Measurements from ENCODE around the gene LUC7L3. TPM values are rescaled to one million over a fixed set of nuclear protein-coding genes. Genes with fewer than 3 reads are reported as not detected.

Gene LUC7L3
- total and polyA plus RNA-seq, 12 donors: 33.7 to 188 (median 46.8) TPM

- Histone ChIP-seq H3K36me3 (peaks cover 0 to 43% (median 35%) of the 10 kb centered on the region in 9 donors), H3K9me3 (no peaks in the 10 kb centered on the region), H3K4me1 (peaks cover 2 to 40% (median 21%) of the 10 kb centered on the region in 9 donors), H3K4me3 (no peak overlapping the region), H3K27me3 (no peaks in the 10 kb centered on the region), H3K27ac (no peak overlapping the region)
- intact Hi-C loops (cut with DNase I): loop anchor here in 4 of 10 donors (5.0 to 10.0 kb wide), 5 partner anchors 64 to 216 kb away; partner anchors contain the start of gene RSAD1 (in 1 of the 4)
- 74 to 80% methylated on average over 9 of the region's 9 CpGs for WGBS, 2 donors
- ATAC-seq (no peak), DNase-seq (no peak)
- TF ChIP-seq CTCF (IDR thresholded peaks at IDR 0.05): no peak
Measured at GRCh38 chr17:50690887-50691549, 28.4 kb upstream of the LUC7L3 start.

- no peak for TF ChIP-seq CTCF (IDR thresholded peaks at IDR 0.05)
- Histone ChIP-seq H3K27ac (no peak overlapping the region), H3K4me3 (no peak overlapping the region), H3K4me1 (peaks cover 2 to 42% (median 29%) of the 10 kb centered on the region in 9 donors), H3K27me3 (no peaks in the 10 kb centered on the region), H3K36me3 (peaks cover 0 to 51% (median 43%) of the 10 kb centered on the region in 9 donors), H3K9me3 (no peaks in the 10 kb centered on the region)
- intact Hi-C loops (cut with DNase I): loop anchor here in 4 of 10 donors (5.0 to 10.0 kb wide), 5 partner anchors 64 to 217 kb away; partner anchors contain the start of gene RSAD1 (in 1 of the 4)
- DNase-seq (no peak), ATAC-seq (no peak)
- WGBS, 2 donors: 57 to 61% methylated on average over 6 of the region's 6 CpGs
Measured at GRCh38 chr17:50691550-50692447, 27.6 kb upstream of the LUC7L3 start.

DNA sequence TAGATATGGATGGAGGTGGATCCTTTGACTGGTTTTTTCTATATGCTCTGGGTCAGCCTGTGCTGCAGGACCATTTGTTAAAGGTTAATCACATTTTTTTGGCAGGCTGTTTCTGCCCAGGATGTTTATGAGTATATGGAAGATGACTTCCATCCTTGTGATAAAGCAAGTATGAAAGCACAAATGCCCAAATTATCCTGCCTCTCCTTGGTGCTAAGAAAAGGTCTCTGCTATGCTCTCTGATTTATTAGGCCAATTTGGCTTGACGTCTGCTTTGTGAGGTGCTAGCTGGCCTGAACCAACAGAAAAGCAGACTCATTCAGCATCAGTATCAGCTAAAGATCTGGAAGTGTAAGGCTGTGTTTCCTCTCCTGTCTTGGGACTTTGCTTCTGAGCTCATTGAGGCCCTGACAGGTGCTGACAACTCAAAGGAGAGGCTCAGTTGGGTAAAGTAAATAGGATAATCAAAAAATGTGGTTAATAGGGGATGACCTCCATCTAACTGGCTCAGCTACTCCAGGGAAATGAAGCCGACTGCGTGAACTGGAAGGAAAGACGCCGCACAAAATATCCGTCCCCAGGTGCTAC lies 26.9 kb upstream of the LUC7L3 start:
- intact Hi-C loops (cut with DNase I): loop anchor here in 4 of 10 donors (5.0 to 10.0 kb wide), 5 partner anchors 65 to 218 kb away; partner anchors contain the start of gene RSAD1 (in 1 of the 4)
- Histone ChIP-seq H3K36me3 (peaks cover 0 to 59% (median 46%) of the 10 kb centered on the region in 9 donors), H3K4me1 (peaks cover 0 to 43% (median 25%) of the 10 kb centered on the region in 9 donors), H3K4me3 (no peak overlapping the region), H3K27ac (no peak overlapping the region), H3K27me3 (no peaks in the 10 kb centered on the region), H3K9me3 (no peaks in the 10 kb centered on the region)
- ATAC-seq (no peak), DNase-seq (no peak)
- no peak for TF ChIP-seq CTCF (IDR thresholded peaks at IDR 0.05)
- 84 to 85% methylated on average over 6 of the region's 6 CpGs for WGBS, 2 donors
